RWPE1 (cell line): ENCODE measurements around the gene COL10A1.

Experiments used
- CTCF ChIA-PET: fragments of 350-600 bp; sonication (Branson Sonifier 250); formaldehyde crosslinking; extraction: SDS; loops from one replicate; lab custom pipeline; 2021; lab: Yijun Ruan, JAX
- POLR2A ChIA-PET: fragments of 400-600 bp; formaldehyde crosslinking; extraction: SDS; loops from one replicate; lab custom pipeline; 2020; ENCODE audit warnings: antibody characterized with exemption; ENCODE audit not compliant: low non-redundant PET; lab: Yijun Ruan, JAX
- DNase-seq: peaks from one replicate; pipeline ENCODE4 v3.0.0; 2012; ENCODE audit warnings: low spot score
- H3K27ac ChIP-seq: fragments of 450-650 bp; 2 replicates; pipeline ENCODE4 v1.5.1; 2017
- TF ChIP-seq, protein P1 (sequence below): fragments of 450-650 bp; conservative IDR thresholded peaks from 2 replicates; pipeline ENCODE4 v1.5.1; 2017; ENCODE audit warnings: low read depth, mild to moderate bottlenecking

Gene COL10A1

DNA sequence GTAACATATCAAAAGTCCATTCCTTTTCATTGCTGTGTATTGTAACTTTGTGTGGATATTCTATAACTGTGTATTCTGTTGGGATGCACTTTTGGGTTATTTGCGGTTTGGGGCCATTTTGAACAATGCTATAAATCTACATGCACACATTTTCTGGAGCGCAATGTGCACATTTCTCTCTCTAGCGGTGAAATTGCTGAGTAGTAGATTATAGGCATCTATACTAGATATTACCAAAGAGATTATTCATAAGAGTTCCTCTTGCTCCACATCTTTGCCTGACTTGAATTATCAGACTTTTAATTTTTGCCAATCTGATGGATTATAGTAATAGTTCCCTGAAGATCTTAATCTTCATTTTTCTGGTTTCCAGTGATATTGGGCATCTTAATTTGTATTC is 47.0 kb downstream of the COL10A1 start:
- ChIA-PET POLR2A (no interaction called here), CTCF (no interaction called here)
- H3K27ac ChIP-seq, result no peak overlapping the region
- TF ChIP-seq, protein P1, sequence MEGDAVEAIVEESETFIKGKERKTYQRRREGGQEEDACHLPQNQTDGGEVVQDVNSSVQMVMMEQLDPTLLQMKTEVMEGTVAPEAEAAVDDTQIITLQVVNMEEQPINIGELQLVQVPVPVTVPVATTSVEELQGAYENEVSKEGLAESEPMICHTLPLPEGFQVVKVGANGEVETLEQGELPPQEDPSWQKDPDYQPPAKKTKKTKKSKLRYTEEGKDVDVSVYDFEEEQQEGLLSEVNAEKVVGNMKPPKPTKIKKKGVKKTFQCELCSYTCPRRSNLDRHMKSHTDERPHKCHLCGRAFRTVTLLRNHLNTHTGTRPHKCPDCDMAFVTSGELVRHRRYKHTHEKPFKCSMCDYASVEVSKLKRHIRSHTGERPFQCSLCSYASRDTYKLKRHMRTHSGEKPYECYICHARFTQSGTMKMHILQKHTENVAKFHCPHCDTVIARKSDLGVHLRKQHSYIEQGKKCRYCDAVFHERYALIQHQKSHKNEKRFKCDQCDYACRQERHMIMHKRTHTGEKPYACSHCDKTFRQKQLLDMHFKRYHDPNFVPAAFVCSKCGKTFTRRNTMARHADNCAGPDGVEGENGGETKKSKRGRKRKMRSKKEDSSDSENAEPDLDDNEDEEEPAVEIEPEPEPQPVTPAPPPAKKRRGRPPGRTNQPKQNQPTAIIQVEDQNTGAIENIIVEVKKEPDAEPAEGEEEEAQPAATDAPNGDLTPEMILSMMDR, result no peak
- DNase-seq, result no peak

DNA sequence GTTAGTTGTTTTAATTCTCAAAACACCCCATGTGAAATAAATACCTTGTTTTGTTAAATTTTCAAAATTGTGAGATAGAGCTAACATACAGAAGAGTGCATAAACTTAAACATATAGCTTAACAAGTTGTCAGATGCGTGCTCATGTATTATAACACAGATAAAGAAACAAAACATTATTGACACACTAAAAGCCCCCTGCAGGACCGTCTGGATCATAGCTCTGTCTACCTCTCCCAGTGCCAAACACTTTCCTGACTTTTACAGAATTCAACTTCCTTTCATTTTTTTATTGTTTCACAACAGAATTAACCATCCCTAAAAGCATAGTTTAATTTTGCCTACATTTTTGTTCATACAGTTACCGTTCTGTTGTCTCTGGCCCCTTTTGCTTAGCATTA is 47.4 kb downstream of the COL10A1 start:
- H3K27ac ChIP-seq, result no peak overlapping the region
- ChIA-PET CTCF (no interaction called here), POLR2A (no interaction called here)
- DNase-seq, result no peak
- TF ChIP-seq, protein P1, result no peak

DNA sequence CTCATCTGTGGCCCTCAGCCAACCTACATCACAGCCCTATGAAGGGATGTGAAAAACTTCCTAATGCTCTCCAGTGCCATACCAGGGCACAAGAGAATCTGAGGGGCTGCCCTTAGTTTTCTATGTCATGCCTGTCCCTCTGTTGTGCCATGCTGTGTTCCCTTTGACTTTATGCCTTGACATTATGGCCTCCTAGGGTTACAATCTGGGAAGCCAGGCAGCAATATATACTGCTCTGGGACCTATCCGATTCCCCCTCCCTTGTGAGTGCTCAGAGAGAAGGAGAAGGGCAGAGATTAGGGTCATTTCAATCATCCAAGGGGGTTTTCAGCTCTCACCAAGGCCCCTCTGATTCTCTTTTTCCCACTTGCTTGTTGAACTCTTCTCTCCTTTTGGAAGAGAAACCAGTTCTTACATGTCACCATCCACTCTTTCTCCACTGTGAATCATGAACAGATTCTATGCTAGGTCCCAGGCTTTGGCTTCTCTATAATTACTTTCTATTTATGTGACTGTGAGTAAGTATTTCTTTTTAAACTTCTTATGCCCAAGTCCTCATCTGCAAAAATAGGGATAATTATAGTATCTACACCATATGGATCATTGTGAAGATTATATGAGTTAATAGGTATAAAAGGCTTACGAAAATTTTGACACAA is 51.1 kb downstream of the COL10A1 start:
- no peak overlapping the region for H3K27ac ChIP-seq
- TF ChIP-seq, protein P1, result no peak
- POLR2A ChIA-PET, result no interaction called here
- CTCF ChIA-PET, result interaction anchor here (0.9 kb wide), 1 partner anchor 12 kb away, joined by 3 read pairs; no protein-coding TSS in a partner anchor
- DNase-seq, result no peak

DNA sequence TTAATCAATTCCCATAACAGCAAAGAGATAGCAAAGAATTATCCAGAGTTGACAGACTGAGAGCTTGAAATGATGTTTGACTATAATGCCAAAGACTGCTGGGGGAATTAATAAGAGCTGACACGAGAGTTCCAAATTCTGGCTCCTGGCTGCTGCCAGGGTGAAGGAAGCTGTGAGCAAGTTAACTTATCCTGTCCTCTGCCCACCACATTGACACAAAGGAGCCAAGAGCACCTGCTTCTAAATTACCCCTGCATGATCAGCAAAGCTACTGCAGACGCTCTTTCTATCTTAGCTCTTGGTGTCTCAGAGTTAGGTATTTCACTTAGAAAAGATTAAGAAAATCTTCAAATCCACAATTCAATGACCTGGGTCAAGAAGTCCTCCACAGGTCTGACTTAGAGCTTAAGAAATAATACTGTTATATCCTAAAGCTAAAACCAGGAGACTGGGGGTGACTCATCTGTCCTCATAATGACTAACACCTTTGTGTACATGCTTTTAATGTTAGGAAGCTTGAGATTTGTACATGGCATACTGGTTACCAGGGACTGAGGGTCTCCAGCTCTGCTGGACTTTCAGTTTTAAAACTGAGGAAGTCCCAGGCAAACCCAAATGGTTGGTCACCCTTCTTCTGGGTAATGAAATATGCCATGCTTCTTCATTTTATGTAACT is 52.0 kb downstream of the COL10A1 start:
- TF ChIP-seq, protein P1, result no peak
- DNase-seq, result peak; percentile 64
- ChIA-PET CTCF (interaction anchor here (0.6 to 1.3 kb wide), 2 partner anchors 13 to 38 kb away, joined by 3 to 4 read pairs; partner anchors contain the start of gene FRK), POLR2A (no interaction called here)
- H3K27ac ChIP-seq, result no peak overlapping the region

DNA sequence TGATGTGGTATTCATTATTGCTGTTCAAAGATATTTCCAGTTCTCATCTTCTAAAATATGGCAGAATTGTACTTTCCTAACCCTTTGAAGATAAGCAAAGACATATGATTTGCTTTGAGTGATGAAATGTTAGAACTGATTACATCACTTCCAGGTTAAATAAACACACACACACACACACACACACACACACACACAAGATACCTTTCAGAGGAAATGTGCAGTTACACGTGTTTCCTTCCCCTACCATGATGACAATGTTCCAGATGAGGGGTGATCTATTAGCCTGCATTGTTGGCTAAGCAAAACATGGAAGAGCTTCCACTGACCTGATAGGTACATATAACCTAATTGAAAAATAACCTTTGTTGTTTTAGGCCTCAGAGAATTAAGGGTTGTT is 53.6 kb downstream of the COL10A1 start:
- no peak overlapping the region for H3K27ac ChIP-seq
- TF ChIP-seq, protein P1, result no peak
- ChIA-PET POLR2A (no interaction called here), CTCF (no interaction called here)
- no peak for DNase-seq

- DNase-seq, result peak; percentile 7
- TF ChIP-seq, protein P1, result no peak
- POLR2A ChIA-PET, result no interaction called here
- CTCF ChIA-PET, result interaction anchor here (0.6 to 0.8 kb wide), 2 partner anchors 20 to 21 kb away, joined by 3 to 4 read pairs; no protein-coding TSS in a partner anchor
- H3K27ac ChIP-seq, result no peak overlapping the region
Observed at GRCh38 chr6:116070616-116071389, 55.1 kb downstream of the COL10A1 start.
